Measurements from ENCODE around the gene OR7A5.
"Not testable (repeated sequence)": the region's sequence is repeated elsewhere in the genome, so short reads cannot be mapped to it uniquely, and the experiment has no call there.

Gene OR7A5

DNA sequence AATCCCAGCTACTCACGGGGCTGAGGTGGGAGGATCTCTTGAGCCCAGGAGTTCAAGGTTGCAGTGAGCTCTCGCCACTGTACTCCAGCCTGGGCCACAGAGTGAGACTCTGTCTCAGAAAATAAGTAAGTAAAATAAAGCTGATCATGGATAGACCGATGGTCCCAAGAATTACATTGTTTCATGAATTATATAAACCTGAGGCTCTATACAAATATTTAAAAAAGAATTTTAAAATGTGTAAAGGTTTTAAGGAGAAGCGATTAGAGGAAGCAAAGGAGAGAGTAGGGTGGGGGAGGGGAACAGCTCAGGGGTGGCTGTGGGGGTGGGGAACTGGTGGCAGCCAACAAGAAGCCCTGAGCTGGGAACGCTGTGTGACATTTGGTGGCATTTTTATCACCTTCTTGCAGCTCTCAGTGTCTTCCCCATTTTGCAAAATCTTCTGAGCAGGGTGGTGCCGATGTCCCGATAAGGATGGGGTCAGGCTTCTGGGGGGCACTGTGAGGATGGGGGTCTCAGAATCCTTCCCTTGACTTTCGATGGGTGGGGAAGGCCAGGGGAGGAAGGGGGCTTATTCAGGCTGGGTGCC lies 51.5 kb downstream of the OR7A5 start:
- DNase-seq: not testable (repeated sequence)

DNA sequence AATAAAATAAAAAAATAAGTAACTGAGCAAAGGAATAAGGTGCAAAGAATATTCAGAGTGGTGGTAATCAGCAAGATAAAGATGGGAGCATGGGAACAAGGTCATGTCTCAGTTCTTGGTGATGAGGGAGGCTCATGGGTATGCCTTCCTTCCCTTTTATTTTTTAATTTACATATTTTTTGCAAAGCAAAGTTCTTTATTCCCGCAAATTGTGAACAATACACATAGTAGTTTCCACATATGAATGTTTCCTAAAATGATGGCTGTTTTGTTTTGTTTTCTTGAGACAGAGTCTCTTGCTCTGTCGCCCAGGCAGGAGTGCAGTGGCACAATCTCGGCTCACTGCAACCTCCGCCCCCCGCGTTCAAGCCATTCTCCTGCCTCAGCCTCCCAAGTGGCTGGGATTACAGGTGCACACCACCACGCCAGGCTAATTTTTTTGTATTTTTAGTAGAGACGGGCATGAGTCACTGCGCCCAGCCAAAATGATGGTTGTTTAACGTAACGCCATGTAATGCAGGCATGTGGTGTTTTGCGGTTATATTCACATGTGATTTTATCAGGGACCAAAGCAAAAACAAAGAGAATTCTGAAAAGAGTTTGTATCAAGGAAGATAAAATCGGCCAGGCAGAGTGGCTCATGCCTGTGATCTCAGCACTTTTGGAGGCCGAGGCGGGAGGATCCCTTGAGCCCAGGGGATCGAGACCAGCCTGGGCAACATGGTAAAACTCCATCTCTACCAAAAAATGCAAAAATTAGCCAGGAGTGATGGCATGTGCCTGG lies 52.2 kb downstream of the OR7A5 start:
- DNase-seq: no peak

DNA sequence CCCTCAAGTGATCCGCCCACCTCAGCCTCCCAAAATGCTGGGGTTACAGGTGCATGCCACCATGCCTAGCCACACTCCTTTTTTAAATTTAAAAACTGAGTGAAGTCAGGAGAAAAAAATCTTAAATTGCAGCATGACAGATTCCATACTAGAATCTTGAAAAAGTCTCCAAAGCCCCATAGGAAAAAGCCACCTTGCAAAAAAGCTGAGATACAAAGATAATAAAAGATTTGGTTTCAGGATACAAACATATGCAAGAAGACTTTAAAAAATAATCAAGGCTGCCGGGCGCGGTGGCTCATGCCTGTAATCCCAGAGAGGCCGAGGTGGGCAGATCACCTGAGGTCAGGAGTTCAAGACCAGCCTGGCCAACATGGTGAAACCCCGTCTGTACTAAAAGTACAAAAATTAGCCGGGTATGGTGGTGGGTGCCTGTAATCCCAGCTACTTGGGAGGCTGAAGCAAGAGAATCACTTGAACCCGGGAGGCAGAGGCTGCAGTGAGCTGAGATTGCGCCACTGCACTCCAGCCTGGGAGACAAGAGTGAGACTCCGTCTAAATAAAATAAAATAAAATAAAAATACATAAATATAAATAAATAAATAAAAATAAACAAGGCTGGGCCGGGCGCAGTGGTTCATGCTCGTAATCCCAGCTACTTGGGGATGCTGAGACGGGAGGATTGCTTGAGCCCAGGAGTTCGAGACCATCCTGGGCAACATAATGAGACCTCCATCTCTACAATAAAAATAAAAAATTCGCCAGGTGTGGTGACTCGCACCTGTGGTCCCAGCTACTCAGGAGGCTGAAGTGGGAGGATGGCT lies 53.1 kb downstream of the OR7A5 start:
- DNase-seq: not testable (repeated sequence)

DNA sequence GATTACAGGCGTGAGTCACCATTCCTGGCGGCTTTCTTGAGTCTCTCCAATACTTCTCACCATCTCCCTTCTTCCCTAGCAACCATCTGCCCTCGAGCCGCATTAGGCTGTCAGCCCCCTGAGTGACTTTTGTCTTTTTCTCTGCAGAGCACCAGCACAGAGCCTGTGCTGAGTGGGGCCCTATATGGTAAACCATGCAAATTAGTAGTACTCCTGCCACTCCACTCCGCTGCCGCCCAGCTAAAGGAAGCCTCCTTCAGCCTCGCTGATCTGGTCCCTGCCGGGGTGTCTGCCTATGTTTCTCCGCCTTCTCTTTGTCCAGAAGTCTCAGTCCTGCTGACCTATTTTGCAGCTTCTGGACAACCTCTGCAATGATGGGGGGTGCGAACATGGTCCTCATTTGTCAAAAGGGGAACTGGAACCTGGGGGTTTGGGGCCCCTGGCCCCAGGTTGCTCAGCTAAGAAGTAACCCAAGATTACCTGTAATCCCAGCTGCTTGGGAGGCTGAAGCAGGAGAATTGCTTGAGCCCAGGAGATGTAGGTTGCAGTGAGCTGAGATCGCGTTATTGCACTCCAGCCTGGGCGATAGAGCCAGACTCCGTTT lies 54.3 kb downstream of the OR7A5 start:
- DNase-seq: not testable (repeated sequence)

DNA sequence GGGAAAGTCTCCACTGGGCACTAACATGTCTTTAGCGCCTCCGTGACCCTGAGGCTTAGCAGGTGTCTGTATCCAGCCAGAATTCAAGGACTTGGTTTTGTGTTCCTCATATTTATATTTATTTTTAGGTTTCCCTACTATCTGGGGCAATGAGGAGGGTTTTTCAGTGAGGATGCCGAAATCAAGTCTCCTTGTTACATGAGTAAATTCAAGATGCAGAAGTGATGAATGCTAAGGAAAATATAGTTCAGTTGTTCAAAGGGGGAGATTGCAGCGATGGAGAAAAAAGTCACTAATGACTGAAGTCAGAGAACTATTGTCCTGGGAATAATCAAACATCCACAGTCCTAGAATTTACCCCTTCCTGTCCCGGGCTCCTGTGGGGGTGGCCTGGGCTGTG lies 55.8 kb downstream of the OR7A5 start:
- no peak for DNase-seq

DNA sequence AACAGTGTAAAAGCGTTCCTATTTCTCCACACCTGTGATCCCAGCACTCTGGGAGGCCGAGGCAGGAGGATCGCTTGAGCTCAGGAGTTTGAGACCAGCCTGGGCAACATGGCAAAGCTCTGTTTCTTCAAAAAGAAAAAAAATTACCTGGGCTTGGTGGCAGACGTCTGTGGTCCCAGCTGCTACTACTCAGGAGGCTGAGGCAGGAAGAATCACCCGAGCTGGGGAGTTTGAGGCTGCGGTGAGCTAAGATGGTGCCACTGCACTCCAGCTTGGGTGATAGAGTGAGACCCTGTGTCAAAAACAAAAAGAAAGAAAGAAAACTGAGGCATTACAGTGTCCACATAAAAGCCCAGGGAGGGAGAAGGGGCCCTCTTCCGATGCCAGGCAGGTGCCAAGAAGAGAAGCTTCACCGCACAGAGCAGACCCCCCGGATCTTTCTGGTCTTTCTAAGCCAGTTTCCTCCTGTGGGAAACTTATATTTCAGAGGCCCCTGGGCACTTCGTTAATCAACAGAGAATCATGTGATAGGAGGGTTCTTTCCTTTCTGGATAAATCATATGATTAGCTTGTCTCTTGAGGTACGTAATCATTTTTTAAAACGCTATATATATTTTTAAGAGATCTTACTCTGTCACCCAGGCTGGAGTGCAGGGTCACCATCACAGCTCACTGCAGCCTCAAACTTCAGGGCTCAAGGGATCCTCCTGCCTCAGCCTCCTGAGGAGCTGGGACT lies 56.7 kb downstream of the OR7A5 start, which contains the start of gene ADGRE2:
Gene ADGRE2 (minus strand): TSS at position 451 of the 736 bp plus-strand sequence. CDS start 1,804 bp downstream, outside the sequence.
- DNase-seq: not testable (repeated sequence)

DNA sequence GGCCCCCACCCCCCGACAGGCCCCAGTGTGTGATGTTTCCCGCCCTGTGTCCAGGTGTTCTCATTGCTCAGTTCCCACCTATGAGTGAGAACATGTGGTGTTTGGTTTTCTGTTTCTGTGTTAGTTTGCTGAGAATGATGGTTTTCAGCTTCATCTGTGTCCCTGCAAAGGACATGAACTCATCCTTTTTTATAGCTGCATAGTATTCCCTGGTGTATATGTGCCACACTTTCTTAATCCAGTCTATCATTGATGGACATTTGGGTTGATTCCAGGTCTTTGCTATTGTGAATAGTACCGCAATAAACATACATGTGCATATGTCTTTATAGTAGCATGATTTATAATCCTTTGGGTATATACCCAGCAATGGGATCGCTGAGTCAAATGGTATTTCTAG lies 57.3 kb downstream of the OR7A5 start:
- DNase-seq: not testable (repeated sequence)

Measured in NCI-H2081 (cell line).